HG03103 (cell line): ENCODE measurements around the gene SELENOH.
A peak's percentile ranks its signal among the peaks of the same experiment; 100 is the strongest.
"Not testable (repeated sequence)": the region's sequence is repeated elsewhere in the genome, so short reads cannot be mapped to it uniquely, and the experiment has no call there.

Experiments
- ATAC-seq: cut with Tn5 transposase; IDR thresholded peaks from one replicate; pipeline ENCODE4 v1.9.1; 2021; ENCODE audit warnings: low read depth; ENCODE audit not compliant: unreplicated experiment

Gene SELENOH, protein sequence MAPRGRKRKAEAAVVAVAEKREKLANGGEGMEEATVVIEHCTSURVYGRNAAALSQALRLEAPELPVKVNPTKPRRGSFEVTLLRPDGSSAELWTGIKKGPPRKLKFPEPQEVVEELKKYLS

DNA sequence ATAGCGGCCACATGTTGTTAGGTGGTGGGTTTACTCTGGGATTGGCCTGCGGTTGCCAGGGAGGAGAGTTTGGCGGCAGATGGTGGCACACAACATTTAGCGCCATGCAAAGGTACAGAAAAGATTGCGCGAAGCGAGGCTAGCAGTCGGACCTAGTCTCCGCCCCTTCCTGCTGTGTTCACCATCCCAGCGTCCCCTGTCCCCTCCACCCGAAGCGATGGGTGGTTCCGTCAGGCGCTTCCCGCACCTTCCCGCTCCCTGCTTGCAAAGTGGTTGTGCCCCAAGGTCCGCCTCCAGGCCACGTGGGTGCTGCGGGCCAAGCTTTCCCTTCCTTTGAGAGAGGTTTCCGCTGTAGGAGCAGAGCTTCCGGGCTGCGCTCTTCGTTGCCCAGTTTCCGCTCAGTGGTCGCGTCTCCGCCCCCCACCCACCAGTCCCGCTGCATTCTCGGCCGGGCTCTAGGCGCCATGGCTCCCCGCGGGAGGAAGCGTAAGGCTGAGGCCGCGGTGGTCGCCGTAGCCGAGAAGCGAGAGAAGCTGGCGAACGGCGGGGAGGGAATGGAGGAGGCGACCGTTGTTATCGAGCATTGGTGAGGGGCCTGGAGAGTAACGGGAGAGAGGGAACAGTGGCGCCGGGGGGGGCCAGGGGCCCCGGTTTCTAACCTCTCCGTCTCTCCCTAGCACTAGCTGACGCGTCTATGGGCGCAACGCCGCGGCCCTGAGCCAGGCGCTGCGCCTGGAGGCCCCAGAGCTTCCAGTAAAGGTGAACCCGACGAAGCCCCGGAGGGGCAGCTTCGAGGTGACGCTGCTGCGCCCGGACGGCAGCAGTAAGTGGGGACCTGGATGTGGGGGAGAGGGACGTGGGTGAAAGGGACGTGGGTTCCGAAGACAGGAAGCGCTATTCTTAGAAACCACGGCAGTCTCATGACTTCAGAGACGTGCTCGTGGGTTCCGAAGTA, at the start of gene SELENOH:
SELENOH (plus strand) TSS at position 360 of the 955 bp plus-strand sequence; CDS start at position 465, 105 bp downstream.
- ATAC-seq: peak; percentile 82

DNA sequence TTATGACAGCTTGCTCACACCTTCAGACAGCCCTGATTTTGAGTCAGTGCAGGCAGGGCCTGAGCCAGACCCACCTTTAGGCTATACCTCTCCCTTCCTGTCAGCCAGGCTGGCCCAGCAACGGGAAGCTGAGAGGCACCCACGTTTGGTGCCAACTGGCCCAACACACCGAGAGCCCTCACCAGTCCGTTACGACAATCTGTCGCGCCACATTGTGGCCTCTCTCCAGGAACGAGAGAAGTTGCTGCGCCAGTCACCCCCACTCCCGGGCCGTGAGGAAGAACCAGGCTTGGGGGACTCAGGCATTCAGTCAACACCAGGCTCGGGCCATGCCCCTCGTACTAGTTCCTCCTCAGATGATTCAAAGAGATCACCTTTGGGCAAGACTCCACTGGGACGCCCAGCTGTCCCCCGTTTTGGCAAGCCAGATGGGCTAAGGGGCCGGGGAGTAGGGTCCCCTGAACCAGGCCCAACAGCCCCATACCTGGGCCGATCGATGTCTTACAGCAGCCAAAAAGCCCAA, 42.4 kb upstream of the SELENOH start:
- ATAC-seq: no peak

DNA sequence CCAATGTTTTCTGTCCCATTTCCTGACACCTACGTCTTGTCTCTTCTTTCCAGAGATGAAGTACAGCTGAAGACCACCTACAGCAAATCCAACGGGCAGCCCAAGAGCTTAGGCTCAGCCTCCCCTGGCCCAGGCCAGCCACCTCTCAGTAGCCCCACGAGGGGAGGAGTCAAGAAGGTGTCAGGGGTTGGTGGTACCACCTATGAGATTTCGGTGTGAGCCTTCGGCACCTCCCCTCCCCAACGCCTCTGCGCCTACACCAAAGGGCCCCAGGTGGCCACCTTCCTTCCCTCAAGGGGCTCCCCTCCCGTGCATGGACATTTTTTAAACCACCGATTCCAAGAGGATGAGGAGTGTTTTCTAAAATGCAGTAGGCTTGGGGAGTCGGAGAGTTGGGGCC, 41.5 kb upstream of the SELENOH start:
- ATAC-seq: no peak

DNA sequence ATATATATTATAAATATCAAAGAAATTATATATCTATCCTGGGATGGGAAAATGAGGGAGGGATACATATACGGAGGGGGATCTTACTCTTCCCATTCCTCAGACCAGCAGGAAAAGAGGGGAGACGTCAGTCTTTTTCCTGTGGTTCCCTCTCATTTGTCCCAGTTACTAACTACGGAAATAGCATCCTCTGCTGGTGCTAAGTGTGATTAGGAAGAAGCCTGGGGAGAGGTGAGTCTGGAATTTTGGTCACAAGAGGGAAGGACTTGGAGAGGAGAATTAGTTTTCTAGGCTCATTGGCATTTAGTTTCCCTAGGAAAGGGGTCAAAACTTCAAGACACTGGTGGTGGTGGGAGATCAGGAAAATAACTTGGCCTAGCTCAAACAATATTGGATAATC, 40.9 kb upstream of the SELENOH start:
- no peak for ATAC-seq

DNA sequence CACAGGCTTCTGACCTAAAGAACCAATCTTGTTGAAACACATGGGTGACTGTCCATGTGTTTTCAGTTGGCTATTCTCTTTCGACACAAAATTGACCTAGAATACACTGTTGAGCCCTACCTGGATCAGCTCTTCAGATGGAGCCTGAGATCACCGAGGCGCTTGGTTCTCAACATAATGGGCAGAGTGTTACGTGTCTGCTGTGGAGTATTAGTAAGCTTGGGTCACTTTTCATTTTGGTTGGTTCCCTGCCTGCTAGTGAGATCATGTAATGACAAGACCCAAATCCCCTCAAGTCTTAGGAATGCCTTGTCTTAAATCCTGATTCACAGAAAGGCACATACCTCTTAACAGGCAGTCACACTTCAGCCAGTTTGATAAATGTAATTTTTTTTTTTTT, 38.0 kb upstream of the SELENOH start:
- no peak for ATAC-seq

DNA sequence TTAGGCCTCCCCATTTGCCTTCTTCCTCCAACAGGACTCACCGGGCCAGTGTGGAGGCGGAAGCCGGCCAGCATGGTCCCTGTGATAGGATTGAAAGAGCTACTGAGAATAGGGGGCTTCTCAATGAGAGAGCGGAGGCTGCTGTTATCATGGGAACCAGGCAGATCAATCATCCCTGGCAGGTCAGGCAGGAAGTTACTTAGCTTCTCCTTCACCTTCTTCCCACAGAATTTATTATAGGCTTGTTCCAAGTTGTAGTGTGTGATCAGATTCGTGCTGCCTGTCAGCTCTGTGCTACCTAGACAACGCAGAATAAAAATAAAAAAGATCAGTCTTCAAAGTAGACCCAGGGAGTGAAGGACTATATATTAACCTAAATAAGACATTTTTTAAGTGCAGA, 36.4 kb upstream of the SELENOH start:
- ATAC-seq: no peak

DNA sequence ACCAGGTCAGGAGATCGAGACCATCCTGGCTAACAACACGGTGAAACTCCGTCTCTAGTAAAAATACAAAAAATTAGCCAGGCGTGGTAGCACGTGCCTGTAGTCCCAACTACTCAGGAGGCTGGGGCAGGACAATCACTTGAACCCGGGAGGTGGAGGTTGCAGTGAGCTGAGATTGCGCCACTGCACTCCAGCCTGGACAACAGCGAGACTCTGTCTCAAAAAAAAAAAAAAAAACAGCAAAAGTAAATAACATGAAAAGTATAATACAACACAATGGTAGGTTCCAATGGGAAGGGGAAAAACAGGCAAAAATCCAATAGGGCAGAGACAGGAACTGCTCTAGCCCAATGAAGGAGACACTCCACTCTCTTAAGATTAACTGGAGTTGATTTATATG, 35.9 kb upstream of the SELENOH start:
- not testable (repeated sequence) for ATAC-seq

DNA sequence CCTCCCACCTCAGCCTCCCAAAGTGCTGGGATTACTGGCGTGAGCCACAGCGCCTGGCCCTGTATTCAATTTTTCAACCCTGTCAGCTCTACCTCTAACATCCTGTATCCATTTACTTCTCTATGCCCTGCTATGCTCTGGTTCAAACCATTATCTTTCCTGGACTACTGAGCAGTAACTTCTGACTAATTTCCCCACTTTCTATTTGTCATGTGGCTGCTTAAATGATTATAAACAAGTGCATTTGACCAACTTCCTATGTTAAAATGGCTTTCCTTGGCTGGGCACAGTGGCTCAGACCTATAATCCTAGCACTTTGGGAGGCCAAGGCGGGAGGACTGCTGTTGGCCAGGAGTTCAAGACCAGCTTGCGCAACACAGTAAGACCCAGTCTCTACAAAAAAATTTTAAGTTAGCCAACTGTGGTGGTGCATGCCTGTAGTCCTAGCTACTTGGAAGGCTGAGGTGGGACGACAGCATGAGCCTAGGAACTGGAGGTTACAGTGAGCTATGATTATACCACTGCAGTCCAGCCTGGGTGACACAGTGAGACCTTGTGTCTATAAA, 31.4 kb upstream of the SELENOH start:
- no peak for ATAC-seq

DNA sequence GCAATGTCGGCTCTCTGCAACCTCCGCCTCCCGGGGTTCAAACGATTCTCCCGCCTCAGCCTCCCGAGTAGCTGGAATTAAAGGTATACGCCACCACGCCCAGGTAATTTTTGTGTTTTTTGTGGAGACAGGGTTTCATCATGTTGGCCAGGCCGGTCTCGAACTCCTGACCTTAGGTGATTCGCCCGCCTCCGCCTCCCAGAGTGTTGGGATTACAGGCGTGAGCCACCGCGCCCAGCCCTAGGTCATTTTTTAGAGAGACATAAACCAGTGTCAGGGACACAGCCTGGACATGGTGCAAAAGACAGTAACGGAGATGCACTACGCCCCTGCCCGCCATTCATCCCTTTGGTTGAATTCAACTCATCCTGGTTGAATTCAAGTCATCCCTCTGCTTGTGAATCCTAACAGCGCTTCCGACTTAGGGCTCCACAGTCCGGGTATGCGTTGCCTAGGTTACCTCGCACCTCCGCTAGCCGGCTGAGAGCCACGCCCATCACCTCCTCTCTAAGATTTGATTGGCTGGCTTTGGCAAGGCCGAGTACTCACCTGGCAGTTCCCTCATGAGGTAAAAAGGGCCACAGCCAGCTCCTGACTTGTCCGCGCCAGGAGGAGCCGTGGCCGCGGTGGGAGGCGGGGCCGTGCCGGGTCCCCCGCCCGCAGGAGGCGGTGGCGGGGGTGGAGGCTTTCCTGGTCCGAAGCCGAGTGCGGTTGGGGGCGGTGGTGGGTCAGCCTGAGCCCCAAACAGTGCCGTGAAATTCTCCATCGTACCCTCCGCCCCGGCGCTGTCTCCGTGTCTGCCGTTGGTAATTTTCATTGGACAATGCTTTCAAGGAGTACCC, 29.7 kb upstream of the SELENOH start, which contains the start of gene MED19:
MED19 (minus strand) TSS at position 802 of the 842 bp plus-strand sequence; CDS start at position 766, 36 bp downstream.
- peak; percentile 41 for ATAC-seq

DNA sequence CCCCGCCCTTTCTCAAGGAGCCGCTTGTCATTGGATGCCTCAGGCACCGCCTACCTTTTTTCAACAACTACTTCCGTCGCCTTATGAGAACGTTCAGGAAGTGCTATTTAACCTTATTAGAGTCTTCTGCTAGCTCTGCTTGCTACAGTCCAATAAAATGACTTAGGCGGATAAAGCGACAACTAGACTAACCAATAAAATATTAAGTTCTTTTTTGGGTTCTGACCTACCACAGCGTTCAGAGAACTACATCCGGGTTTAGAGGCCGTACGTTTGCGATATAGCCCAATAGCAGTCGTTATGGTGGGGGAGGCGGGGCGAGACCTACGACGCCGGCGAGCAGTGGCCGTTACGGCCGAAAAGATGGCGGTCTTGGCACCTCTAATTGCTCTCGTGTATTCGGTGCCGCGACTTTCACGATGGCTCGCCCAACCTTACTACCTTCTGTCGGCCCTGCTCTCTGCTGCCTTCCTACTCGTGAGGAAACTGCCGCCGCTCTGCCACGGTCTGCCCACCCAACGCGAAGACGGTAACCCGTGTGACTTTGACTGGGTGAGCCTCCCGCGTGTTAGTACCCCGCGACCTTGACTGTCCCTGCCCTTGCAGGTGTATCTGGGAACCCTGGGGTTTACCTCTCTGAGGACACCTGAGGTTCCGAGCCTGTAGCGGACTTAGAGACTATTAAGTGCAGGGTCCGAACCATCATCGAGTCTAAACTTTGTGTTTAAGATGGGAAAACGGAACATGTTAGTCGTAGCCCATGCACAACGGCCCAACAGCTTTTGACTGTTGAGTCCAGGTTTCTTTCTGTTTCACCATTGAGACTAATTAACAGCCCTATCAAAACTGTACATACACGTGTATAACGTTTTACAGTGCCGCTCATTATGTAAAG, 28.8 kb upstream of the SELENOH start, which contains the start of gene TMX2:
TMX2 (plus strand) TSS at position 338 of the 895 bp plus-strand sequence; CDS start at position 364, 26 bp downstream.
- ATAC-seq: peak; percentile 93

DNA sequence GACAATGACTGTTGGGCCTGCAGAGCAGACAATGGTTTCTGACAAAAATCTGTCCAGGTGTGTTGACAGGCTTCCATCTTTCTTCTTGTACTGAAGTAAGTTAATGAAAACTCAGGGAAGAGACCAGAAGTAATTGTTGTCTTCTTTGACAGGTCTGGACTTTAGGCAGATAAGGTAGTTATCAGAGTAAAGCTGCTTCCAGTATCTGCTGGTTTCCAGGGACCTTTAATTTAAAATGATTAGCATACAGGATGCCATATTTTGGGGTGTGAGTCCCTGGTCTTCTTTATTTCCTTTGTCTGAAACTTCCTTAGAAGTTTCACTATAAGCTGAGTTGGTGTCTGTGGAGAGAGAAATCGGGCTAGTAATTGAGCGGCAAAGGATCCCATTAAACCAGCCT, 27.5 kb upstream of the SELENOH start:
- no peak for ATAC-seq

DNA sequence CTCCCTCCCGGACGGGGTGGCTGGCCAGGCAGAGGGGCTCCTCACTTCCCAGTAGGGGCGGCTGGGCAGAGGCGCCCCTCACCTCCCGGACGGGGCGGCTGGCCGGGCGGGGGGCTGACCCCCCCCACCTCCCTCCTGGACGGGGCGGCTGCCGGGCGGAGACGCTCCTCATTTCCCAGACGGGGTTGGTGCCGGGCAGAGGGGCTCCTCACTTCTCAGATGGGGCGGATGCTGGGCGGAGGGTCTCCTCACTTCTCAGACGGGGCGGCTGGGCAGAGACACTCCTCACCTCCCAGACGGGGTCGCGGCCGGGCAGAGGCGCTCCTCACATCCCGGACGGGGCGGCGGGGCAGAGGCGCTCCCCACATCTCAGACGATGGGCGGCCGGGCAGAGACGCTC, 24.6 kb upstream of the SELENOH start:
- ATAC-seq: not testable (repeated sequence)

DNA sequence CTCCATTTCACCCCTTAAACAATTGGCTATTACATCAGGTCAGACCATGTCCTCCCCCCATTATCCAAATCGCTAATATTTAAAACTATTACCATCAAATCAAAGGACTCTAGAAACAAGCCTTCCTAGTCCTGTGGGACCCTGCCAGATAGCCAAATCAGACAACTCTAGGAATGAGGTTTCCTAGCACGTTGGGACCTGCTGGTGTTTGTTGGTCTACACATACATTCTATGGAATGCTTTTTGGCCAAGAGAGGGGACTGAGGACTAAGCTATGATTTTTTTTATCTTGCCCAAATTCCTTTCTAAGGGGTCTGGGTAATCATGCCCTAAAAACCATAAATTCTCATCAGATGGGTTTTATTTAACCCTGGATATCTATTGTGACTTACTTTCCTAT, 14.1 kb upstream of the SELENOH start:
- ATAC-seq: no peak

DNA sequence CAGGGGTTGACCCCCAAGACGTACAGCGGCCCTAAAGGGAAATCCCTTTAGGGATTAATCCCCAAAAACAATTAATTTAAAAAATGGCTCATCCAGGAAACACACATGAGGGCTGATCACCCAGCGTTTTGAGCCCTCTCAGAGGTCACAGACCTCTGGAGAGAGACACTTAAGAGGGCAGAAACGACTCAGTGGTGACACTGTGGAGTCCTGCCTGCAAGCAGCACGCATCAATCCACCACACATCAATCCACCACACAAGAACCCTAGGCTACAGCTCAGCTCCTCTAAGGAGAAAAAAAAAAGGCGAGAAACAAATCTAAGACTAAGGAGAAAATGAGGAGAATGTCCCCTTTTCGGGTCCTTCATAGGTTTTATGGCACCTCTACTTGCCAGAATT, 12.5 kb upstream of the SELENOH start:
- no peak for ATAC-seq

DNA sequence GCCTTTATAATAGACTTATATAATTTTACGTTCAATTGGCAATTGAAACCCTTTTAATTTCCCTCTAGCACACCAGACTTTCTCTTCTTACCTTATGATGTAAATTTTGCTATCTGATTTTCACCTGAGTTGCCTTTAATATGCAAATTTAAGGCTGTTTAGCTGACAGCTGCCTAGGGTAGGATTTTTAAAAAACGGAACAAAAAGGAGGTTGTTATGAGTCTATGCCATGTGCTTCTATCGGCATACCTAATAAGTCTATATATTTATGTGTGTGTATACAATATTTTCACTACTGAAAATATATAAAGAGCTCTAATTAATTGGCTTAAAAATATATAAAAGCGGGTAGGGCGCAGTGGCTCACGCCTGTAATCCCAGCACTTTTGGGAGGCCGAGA, 11.8 kb upstream of the SELENOH start:
- no peak for ATAC-seq

DNA sequence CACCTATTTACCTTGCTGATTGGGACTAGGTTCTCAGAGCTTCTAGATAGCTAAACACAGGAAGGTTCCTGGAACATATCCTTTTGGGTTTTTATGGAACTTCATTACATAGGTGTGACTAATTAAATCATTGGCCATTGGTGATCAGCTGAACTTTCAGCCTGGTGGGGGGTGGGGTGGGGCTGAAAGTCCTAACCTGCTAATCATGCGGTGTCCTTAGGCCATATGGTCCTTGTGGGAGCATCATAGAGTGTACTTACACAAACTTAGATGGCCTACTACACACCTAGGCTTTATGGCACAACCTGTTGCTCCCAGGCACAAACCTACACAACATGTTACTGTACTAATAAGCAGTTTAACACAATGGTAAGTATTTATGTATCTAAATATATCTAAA, 8.6 kb upstream of the SELENOH start:
- no peak for ATAC-seq

DNA sequence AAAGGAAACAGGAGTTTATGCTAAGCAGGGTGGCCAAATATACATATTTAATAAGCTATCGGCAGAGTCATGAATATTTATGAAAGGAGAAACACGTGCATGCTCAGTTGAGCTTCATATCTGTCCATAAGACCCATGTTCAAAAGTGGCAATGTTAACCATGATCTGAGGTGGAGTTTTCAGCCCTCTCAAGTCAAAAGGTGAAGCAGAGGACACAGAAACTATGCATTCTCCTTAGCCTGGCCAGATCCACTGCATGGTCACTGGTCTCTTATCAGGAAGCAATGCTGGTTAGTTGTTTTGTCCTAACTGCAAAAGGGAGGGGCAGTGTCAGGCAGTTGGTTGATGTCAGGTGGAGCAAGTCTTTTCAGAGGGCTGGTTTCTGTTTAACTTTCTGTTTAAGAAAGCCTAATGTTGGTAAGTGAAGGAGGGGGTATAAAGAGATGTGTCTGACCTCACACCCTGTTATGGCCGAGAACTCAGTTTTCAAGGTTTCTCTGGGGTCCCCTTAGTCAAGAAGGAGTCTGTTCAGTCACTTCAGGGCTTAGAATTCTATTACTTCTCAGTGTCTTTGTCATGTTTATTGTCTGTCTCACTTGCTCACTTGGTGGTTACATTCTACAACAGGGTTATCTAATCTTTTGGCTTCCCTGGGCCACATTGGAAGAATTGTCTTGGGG, 5.5 kb upstream of the SELENOH start:
- no peak for ATAC-seq

DNA sequence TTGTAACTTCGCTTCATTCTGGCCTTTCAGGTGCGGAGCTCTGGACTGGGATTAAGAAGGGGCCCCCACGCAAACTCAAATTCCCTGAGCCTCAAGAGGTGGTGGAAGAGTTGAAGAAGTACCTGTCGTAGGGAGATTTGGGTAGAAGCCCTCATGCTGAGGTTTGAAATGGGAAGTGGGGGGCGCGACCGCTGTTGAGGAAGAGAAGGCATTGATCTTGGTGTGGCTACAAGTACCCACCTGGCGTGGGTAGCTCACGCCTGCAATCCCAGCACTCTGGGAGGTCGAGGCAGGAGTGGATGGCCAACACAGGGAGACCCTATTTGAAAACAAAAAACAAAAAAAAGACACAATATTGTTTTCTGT, 779 bp downstream of the SELENOH start:
- no peak for ATAC-seq

DNA sequence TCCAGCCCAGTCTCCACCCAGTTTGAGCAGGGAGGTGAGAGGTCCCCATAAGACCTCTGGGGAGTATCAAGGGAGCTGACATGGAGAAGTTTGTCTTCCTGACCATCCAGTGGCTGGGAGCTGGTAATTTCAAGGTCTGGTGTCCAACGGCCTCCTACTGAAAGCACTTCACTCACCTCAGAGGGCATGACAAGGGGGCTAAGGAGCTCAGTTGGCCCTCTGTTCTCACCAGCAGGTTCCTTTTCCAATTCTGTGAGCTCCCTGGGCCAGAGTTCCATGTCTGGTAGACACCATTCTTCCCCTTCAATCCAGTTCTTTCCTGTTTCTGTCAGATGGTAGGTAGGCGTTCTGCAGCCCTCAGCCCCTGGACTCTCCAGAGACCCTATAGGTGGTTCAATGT, 3.1 kb downstream of the SELENOH start:
- no peak for ATAC-seq
